ENCODE measurements around the gene AGPAT2. TPM values are rescaled to one million over a fixed set of nuclear protein-coding genes. Genes with fewer than 3 reads are reported as not detected.

AGPAT2 gene
- total RNA-seq, 2 experiments from 2014 or later = 3.6 to 4.0 TPM

DNA sequence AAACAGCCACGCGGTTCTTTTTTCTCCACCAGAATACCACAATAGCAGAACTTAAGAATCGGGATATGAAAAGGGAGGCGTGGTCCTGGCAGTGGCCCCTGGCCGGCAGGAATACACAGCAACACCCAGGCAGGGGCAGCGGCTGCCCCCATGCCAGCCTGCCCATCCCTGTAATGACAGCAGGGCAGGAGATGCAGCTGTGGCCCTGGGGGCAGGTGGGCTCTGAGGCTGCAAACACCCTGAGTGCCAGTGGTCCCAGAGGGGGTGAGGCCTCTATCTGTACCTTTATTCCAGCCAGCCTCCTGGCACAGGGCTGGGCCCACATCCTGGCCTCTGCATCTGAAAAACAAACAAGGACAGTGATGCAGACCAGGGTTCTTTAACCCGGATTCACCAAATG, 37.5 kb upstream of the AGPAT2 start:
- Histone ChIP-seq H3K4me1 (ENCODE audit: insufficient read depth, low read length) (peaks cover 40% of the 10 kb centered on the region), H3K36me3 (ENCODE audit: insufficient read depth, low read length) (peaks cover 54% of the 10 kb centered on the region), H3K27me3 (ENCODE audit: control insufficient read depth in 1 of 2, insufficient read depth in 2 of 2, low read length in 2 of 2) (no peaks in the 10 kb centered on the region), H3K4me3 (ENCODE audit: low read length) (no peak overlapping the region), H3K27ac (ENCODE audit: low read depth in 1 of 2, low read length in 2 of 2) (no peak overlapping the region), H3K9me3 (ENCODE audit: control insufficient read depth in 1 of 2, insufficient read depth in 1 of 2, low read length in 2 of 2) (no peaks in the 10 kb centered on the region)
- DNase-seq = no peak
- Mint-ChIP-seq H3K4me1 (ENCODE audit: low read depth) (peaks cover 24% of the 10 kb centered on the region), H3K9me3 (no peaks in the 10 kb centered on the region), H3K27me3 (peaks cover 7% of the 10 kb centered on the region), H3K27ac (no peak overlapping the region), H3K4me3 (no peak overlapping the region), H3K36me3 (ENCODE audit: low read depth) (peaks cover 54% of the 10 kb centered on the region)
- ChIA-PET CTCF (no interaction called here), POLR2A (no interaction called here)
- intact Hi-C loops (cut with DNase I, micrococcal nuclease) = loop anchor here in 1 of 2 experiments (5.0 kb wide), 1 partner anchor 177 kb away; the partner anchor contains the start of gene NOTCH1
- TF ChIP-seq, protein P1, sequence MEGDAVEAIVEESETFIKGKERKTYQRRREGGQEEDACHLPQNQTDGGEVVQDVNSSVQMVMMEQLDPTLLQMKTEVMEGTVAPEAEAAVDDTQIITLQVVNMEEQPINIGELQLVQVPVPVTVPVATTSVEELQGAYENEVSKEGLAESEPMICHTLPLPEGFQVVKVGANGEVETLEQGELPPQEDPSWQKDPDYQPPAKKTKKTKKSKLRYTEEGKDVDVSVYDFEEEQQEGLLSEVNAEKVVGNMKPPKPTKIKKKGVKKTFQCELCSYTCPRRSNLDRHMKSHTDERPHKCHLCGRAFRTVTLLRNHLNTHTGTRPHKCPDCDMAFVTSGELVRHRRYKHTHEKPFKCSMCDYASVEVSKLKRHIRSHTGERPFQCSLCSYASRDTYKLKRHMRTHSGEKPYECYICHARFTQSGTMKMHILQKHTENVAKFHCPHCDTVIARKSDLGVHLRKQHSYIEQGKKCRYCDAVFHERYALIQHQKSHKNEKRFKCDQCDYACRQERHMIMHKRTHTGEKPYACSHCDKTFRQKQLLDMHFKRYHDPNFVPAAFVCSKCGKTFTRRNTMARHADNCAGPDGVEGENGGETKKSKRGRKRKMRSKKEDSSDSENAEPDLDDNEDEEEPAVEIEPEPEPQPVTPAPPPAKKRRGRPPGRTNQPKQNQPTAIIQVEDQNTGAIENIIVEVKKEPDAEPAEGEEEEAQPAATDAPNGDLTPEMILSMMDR (IDR thresholded peaks at IDR 0.05) = no peak
- no peak for ATAC-seq (ENCODE audit: poor library complexity)

DNA sequence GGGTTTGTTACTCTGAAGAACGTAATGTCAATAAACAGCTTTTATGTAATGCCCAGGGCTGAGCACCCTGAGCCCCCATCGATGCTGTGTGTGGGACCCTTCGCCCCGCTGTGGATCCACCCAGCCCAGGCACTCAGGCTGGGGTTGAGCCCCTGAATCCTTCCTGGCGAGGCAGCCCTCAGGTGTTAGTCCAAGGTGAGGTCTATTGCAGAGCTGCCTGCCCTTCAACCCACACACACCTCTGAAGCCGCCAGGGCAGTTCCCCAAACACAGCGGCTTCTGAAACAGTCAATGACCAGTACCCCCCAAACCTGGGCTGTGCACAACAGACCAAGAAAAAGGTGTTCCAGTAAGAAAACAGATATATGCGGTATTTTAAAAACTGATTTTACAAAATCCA, 36.7 kb upstream of the AGPAT2 start:
- TF ChIP-seq, protein P1 (IDR thresholded peaks at IDR 0.05) = no peak
- intact Hi-C loops (cut with DNase I, micrococcal nuclease) = no loop called here

DNA sequence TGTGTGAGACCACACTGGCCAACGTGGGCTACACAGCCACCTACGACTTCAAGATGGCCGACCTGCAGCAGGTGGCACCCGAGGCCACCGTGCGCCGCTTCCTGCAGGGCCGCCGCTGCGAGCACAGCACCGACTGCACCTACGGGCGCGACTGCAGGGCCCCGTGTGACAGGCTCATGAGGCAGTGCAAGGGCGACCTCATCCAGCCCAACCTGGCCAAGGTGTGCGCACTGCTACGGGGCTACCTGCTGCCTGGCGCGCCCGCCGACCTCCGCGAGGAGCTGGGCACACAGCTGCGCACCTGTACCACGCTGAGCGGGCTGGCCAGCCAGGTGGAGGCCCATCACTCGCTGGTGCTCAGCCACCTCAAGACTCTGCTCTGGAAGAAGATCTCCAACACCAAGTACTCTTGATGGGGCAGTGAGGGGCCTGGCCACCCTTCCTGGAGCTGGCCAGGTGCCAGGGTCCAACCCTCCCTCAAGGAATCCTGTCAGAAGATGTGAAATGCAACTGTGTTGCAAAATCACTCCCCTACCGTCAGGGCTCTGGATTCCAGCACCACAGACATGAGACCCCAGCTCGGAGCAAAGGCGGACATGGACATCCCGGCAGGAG, 36.2 kb upstream of the AGPAT2 start:
- H3K4me3 ChIP-seq (ENCODE audit: low read length) = no peak overlapping the region
- Mint-ChIP-seq H3K36me3 (ENCODE audit: low read depth) (peaks cover 54% of the 10 kb centered on the region), H3K9me3 (no peaks in the 10 kb centered on the region), H3K4me1 (ENCODE audit: low read depth) (peaks cover 24% of the 10 kb centered on the region), H3K27ac (peak overlapping the region; percentile 9), H3K4me3 (peak overlapping the region; percentile 11), H3K27me3 (peaks cover 7% of the 10 kb centered on the region)
- ATAC-seq (ENCODE audit: poor library complexity) (no peak), DNase-seq (peak in 1 of 14 experiments; percentile 37)
- ChIA-PET POLR2A (interaction anchor here (2.6 kb wide), 1 partner anchor 9 kb away, joined by 10 read pairs; no protein-coding TSS in a partner anchor), CTCF (no interaction called here)
- H3K36me3 ChIP-seq (ENCODE audit: insufficient read depth, low read length) = peaks cover 54% of the 10 kb centered on the region
- H3K27ac ChIP-seq (ENCODE audit: low read depth in 1 of 2, low read length in 2 of 2) = no peak overlapping the region
- intact Hi-C loops (cut with DNase I, micrococcal nuclease) = no loop called here
- H3K27me3 ChIP-seq (ENCODE audit: control insufficient read depth in 1 of 2, insufficient read depth in 2 of 2, low read length in 2 of 2) = no peaks in the 10 kb centered on the region
- H3K4me1 ChIP-seq (ENCODE audit: insufficient read depth, low read length) = peaks cover 42% of the 10 kb centered on the region
- TF ChIP-seq, protein P1 (IDR thresholded peaks at IDR 0.05) = no peak
- H3K9me3 ChIP-seq (ENCODE audit: control insufficient read depth in 1 of 2, insufficient read depth in 1 of 2, low read length in 2 of 2) = no peaks in the 10 kb centered on the region

More for the DNA sequence above, 36.7 kb upstream of the AGPAT2 start:
- POLR2A ChIA-PET = interaction anchor here (2.6 kb wide), 1 partner anchor 10 kb away, joined by 10 read pairs; no protein-coding TSS in a partner anchor
- peak overlapping the region; percentile 9 for H3K27ac Mint-ChIP-seq
- H3K9me3 ChIP-seq (ENCODE audit: control insufficient read depth in 1 of 2, insufficient read depth in 1 of 2, low read length in 2 of 2) = no peaks in the 10 kb centered on the region
- H3K9me3 Mint-ChIP-seq = no peaks in the 10 kb centered on the region
- peak overlapping the region; percentile 35 for H3K4me3 Mint-ChIP-seq
- H3K4me1 ChIP-seq (ENCODE audit: insufficient read depth, low read length) = peaks cover 43% of the 10 kb centered on the region
- no peak overlapping the region for H3K4me3 ChIP-seq (ENCODE audit: low read length)
- H3K4me1 Mint-ChIP-seq (ENCODE audit: low read depth) = peaks cover 24% of the 10 kb centered on the region
- peaks cover 54% of the 10 kb centered on the region for H3K36me3 ChIP-seq (ENCODE audit: insufficient read depth, low read length)
- H3K36me3 Mint-ChIP-seq (ENCODE audit: low read depth) = peaks cover 54% of the 10 kb centered on the region
- no peak for DNase-seq
- no peak for ATAC-seq (ENCODE audit: poor library complexity)
- CTCF ChIA-PET = no interaction called here
- H3K27me3 ChIP-seq (ENCODE audit: control insufficient read depth in 1 of 2, insufficient read depth in 2 of 2, low read length in 2 of 2) = no peaks in the 10 kb centered on the region
- no peak overlapping the region for H3K27ac ChIP-seq (ENCODE audit: low read depth in 1 of 2, low read length in 2 of 2)
- H3K27me3 Mint-ChIP-seq = peaks cover 7% of the 10 kb centered on the region

Data from CD4-positive, alpha-beta T cell (primary cell).